HG03280 (cell line): ENCODE measurements around the gene GDI2.
"Not testable (repeated sequence)": the region's sequence is repeated elsewhere in the genome, so short reads cannot be mapped to it uniquely, and the experiment has no call there.

Experiments
- ATAC-seq: cut with Tn5 transposase; IDR thresholded peaks from one replicate; pipeline ENCODE4 v1.9.1; 2021; ENCODE audit warnings: mild to moderate bottlenecking, moderate library complexity; ENCODE audit not compliant: unreplicated experiment

Gene GDI2

GRCh38 chr10:5813341-5814109, at the start of gene GDI2:
Gene GDI2, minus strand, starts transcription at chr10:5813434. Its CDS starts 176 bp downstream, at chr10:5813258.
- peak; percentile 86 for ATAC-seq

GRCh38 chr10:5862360-5862961, 49.2 kb upstream of the GDI2 start:
- ATAC-seq, result peak; percentile 95

- no peak for ATAC-seq
Observed at GRCh38 chr10:5860066-5860465, 46.8 kb upstream of the GDI2 start.

GRCh38 chr10:5858811-5859210, 45.6 kb upstream of the GDI2 start:
- no peak for ATAC-seq

- ATAC-seq, result no peak
Observed at GRCh38 chr10:5856701-5857004, 43.4 kb upstream of the GDI2 start.

GRCh38 chr10:5855979-5856700, 42.9 kb upstream of the GDI2 start:
- no peak for ATAC-seq

- ATAC-seq, result no peak
Observed at GRCh38 chr10:5854131-5854475, 40.9 kb upstream of the GDI2 start.

- not testable (repeated sequence) for ATAC-seq
Observed at GRCh38 chr10:5846667-5847066, 33.4 kb upstream of the GDI2 start.

- no peak for ATAC-seq
Observed at GRCh38 chr10:5844345-5845055, 31.3 kb upstream of the GDI2 start.

GRCh38 chr10:5843686-5844344, 30.6 kb upstream of the GDI2 start:
- ATAC-seq, result no peak

- no peak for ATAC-seq
Observed at GRCh38 chr10:5841965-5842364, 28.7 kb upstream of the GDI2 start.

GRCh38 chr10:5840314-5841307, 27.4 kb upstream of the GDI2 start:
- ATAC-seq, result peak; percentile 81

- not testable (repeated sequence) for ATAC-seq
Observed at GRCh38 chr10:5836181-5836580, 22.9 kb upstream of the GDI2 start.

- no peak for ATAC-seq
Observed at GRCh38 chr10:5835446-5836095, 22.3 kb upstream of the GDI2 start.

GRCh38 chr10:5833814-5834213, 20.6 kb upstream of the GDI2 start:
- no peak for ATAC-seq

GRCh38 chr10:5832946-5833345, 19.7 kb upstream of the GDI2 start:
- no peak for ATAC-seq

GRCh38 chr10:5831446-5831782, 18.2 kb upstream of the GDI2 start:
- no peak for ATAC-seq

GRCh38 chr10:5830629-5831445, 17.6 kb upstream of the GDI2 start:
- no peak for ATAC-seq

- no peak for ATAC-seq
Observed at GRCh38 chr10:5829267-5829666, 16.0 kb upstream of the GDI2 start.
